TTC549 (cell line): ENCODE results near the gene CRYBA1.
"Not testable (repeated sequence)": the region's sequence is repeated elsewhere in the genome, so short reads cannot be mapped to it uniquely, and the experiment has no call there.

Source experiments
- FAIRE-seq: peaks from 2 replicates; lab custom pipeline; 2012; peaks lifted over from hg19 to GRCh38; lab: Jason Lieb, UNC

CRYBA1 gene

GRCh38 chr17:29246628-29247027, at the start of gene CRYBA1:
CRYBA1 (plus strand) TSS chr17:29246859; CDS start chr17:29246864, 5 bp downstream.
- FAIRE-seq, result no peak

GRCh38 chr17:29197516-29198272, 49.0 kb upstream of the CRYBA1 start:
- FAIRE-seq, result no peak

- FAIRE-seq, result not testable (repeated sequence)
Measured at GRCh38 chr17:29204068-29204804, 42.4 kb upstream of the CRYBA1 start.

GRCh38 chr17:29205047-29205446, 41.6 kb upstream of the CRYBA1 start:
- FAIRE-seq, result no peak

- FAIRE-seq, result no peak
Measured at GRCh38 chr17:29207975-29208374, 38.7 kb upstream of the CRYBA1 start.

- no peak for FAIRE-seq
Measured at GRCh38 chr17:29209073-29209472, 37.6 kb upstream of the CRYBA1 start.

- FAIRE-seq, result no peak
Measured at GRCh38 chr17:29210879-29211278, 35.8 kb upstream of the CRYBA1 start.

GRCh38 chr17:29212094-29212631, 34.5 kb upstream of the CRYBA1 start:
- FAIRE-seq, result no peak

GRCh38 chr17:29212681-29213121, 34.0 kb upstream of the CRYBA1 start:
- FAIRE-seq, result no peak

- no peak for FAIRE-seq
Measured at GRCh38 chr17:29214215-29215146, 32.2 kb upstream of the CRYBA1 start.

GRCh38 chr17:29215174-29215573, 31.5 kb upstream of the CRYBA1 start:
- no peak for FAIRE-seq

- FAIRE-seq, result no peak
Measured at GRCh38 chr17:29215717-29216116, 30.9 kb upstream of the CRYBA1 start.

- FAIRE-seq, result no peak
Measured at GRCh38 chr17:29216181-29216580, 30.5 kb upstream of the CRYBA1 start.

- FAIRE-seq, result no peak
Measured at GRCh38 chr17:29216856-29217255, 29.8 kb upstream of the CRYBA1 start.

- peak; percentile 87 for FAIRE-seq
Measured at GRCh38 chr17:29219378-29220047, 27.1 kb upstream of the CRYBA1 start.

GRCh38 chr17:29221338-29221737, 25.3 kb upstream of the CRYBA1 start:
- FAIRE-seq, result not testable (repeated sequence)

GRCh38 chr17:29225396-29225795, 21.3 kb upstream of the CRYBA1 start:
- no peak for FAIRE-seq

GRCh38 chr17:29233301-29233700, 13.4 kb upstream of the CRYBA1 start:
- FAIRE-seq, result no peak

GRCh38 chr17:29234972-29235371, 11.7 kb upstream of the CRYBA1 start:
- not testable (repeated sequence) for FAIRE-seq

GRCh38 chr17:29235904-29236303, 10.8 kb upstream of the CRYBA1 start:
- FAIRE-seq, result no peak

- no peak for FAIRE-seq
Measured at GRCh38 chr17:29237476-29238132, 9.1 kb upstream of the CRYBA1 start.
